HL-60 (cell line): ENCODE data around the gene TBC1D17.

Experiments
- DNase-seq, 2 experiments: peaks; one replicate each; pipeline ENCODE4 v3.0.0-alpha.2; 2010 to 2020; ENCODE audit warnings: low read depth in 1 of 2, low spot score in 1 of 2
- H3K27ac ChIP-seq: fragments of 250-450 bp; sonication (Bioruptor Pico); replicated peaks from 2 replicates; pipeline ENCODE4 v1.5.1; 2020; ENCODE audit warnings: mild to moderate bottlenecking, moderate library complexity
- H3K27me3 ChIP-seq: fragments of 250-450 bp; sonication (Bioruptor Pico); 2 replicates; pipeline ENCODE4 v1.5.1; 2021; ENCODE audit warnings: mild to moderate bottlenecking, moderate library complexity; ENCODE audit not compliant: insufficient read depth, poor library complexity, severe bottlenecking
- H3K4me3 ChIP-seq: replicated peaks from 2 replicates; pipeline ENCODE4 v1.5.1; 2011; ENCODE audit warnings: mild to moderate bottlenecking, control low read depth, low read length; ENCODE audit not compliant: insufficient read depth
- GABPA ChIP-seq: IDR thresholded peaks from 2 replicates; pipeline ENCODE4 v1.6.1; 2012; ENCODE audit warnings: low read depth
- POLR2AphosphoS5 ChIP-seq: IDR thresholded peaks from 2 replicates; pipeline ENCODE4 v1.6.1; 2012; ENCODE audit warnings: low read depth
- SPI1 ChIP-seq: IDR thresholded peaks from 2 replicates; pipeline ENCODE4 v1.6.1; 2012; ENCODE audit warnings: low read depth, mild to moderate bottlenecking, borderline replicate concordance
- TF ChIP-seq, protein P1 (sequence below): IDR thresholded peaks from 2 replicates; pipeline ENCODE4 v1.6.1; 2012; ENCODE audit warnings: low read depth; ENCODE audit not compliant: insufficient replicate concordance
- TF ChIP-seq, protein P2 (sequence below): IDR thresholded peaks from one replicate; pipeline ENCODE4 v1.5.1; 2011; ENCODE audit warnings: low read length, control low read depth, inconsistent platforms; ENCODE audit not compliant: insufficient read depth

TBC1D17 gene

DNA sequence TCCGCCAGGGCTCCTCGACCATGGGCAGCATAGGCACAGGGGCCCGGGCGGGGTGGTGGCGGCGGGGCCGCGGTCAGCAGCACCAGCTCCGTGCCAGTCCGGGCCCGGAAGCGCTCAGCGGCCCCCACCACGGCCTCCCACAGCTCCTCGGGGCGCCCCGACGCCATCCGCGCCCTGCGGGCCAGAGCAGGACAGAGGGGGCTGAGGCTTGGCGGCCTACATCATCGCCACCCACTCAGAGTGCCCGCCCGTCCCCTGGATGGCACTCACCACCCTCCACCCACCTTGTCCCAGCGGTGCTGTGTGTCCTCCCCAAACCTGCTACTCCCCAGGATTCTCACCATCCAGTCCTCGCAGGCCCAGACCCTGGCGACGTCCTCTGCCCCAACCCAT, 4.4 kb upstream of the TBC1D17 start:
- TF ChIP-seq GABPA (no peak), POLR2AphosphoS5 (no peak), SPI1 (no peak)
- TF ChIP-seq, protein P1, sequence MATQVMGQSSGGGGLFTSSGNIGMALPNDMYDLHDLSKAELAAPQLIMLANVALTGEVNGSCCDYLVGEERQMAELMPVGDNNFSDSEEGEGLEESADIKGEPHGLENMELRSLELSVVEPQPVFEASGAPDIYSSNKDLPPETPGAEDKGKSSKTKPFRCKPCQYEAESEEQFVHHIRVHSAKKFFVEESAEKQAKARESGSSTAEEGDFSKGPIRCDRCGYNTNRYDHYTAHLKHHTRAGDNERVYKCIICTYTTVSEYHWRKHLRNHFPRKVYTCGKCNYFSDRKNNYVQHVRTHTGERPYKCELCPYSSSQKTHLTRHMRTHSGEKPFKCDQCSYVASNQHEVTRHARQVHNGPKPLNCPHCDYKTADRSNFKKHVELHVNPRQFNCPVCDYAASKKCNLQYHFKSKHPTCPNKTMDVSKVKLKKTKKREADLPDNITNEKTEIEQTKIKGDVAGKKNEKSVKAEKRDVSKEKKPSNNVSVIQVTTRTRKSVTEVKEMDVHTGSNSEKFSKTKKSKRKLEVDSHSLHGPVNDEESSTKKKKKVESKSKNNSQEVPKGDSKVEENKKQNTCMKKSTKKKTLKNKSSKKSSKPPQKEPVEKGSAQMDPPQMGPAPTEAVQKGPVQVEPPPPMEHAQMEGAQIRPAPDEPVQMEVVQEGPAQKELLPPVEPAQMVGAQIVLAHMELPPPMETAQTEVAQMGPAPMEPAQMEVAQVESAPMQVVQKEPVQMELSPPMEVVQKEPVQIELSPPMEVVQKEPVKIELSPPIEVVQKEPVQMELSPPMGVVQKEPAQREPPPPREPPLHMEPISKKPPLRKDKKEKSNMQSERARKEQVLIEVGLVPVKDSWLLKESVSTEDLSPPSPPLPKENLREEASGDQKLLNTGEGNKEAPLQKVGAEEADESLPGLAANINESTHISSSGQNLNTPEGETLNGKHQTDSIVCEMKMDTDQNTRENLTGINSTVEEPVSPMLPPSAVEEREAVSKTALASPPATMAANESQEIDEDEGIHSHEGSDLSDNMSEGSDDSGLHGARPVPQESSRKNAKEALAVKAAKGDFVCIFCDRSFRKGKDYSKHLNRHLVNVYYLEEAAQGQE, result no peak
- TF ChIP-seq, protein P2, sequence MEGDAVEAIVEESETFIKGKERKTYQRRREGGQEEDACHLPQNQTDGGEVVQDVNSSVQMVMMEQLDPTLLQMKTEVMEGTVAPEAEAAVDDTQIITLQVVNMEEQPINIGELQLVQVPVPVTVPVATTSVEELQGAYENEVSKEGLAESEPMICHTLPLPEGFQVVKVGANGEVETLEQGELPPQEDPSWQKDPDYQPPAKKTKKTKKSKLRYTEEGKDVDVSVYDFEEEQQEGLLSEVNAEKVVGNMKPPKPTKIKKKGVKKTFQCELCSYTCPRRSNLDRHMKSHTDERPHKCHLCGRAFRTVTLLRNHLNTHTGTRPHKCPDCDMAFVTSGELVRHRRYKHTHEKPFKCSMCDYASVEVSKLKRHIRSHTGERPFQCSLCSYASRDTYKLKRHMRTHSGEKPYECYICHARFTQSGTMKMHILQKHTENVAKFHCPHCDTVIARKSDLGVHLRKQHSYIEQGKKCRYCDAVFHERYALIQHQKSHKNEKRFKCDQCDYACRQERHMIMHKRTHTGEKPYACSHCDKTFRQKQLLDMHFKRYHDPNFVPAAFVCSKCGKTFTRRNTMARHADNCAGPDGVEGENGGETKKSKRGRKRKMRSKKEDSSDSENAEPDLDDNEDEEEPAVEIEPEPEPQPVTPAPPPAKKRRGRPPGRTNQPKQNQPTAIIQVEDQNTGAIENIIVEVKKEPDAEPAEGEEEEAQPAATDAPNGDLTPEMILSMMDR, result no peak
- no peak overlapping the region for H3K27ac ChIP-seq
- no peak for DNase-seq

DNA sequence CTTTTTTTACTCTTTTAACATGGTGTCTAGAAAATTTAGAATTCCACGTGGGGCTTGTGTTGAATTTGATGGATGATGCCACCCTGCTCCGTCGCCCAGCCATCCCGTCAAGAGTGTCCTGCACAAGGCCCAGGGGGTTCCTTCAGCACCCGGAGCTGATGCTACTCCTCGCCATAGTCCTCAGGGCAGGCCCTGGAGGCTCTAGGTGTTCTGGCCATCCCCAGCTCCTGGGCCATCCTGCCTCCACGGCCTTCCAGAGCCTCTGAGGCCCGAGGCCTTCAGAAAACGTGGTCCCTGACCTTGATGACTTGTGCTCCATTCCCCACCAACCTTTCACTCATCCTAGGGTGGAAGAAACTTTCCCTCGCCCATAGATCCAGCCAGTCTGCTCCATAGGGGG, 3.7 kb upstream of the TBC1D17 start:
- no peak overlapping the region for H3K4me3 ChIP-seq
- no peak for TF ChIP-seq GABPA
- no peak for TF ChIP-seq POLR2AphosphoS5
- TF ChIP-seq SPI1, result no peak
- TF ChIP-seq, protein P1, result no peak
- TF ChIP-seq, protein P2, result no peak
- H3K27ac ChIP-seq, result no peak overlapping the region
- H3K27me3 ChIP-seq, result no peaks in the 10 kb centered on the region
- no peak for DNase-seq

More for the DNA sequence above, 4.4 kb upstream of the TBC1D17 start:
- H3K27me3 ChIP-seq, result no peaks in the 10 kb centered on the region
- H3K4me3 ChIP-seq, result no peak overlapping the region

DNA sequence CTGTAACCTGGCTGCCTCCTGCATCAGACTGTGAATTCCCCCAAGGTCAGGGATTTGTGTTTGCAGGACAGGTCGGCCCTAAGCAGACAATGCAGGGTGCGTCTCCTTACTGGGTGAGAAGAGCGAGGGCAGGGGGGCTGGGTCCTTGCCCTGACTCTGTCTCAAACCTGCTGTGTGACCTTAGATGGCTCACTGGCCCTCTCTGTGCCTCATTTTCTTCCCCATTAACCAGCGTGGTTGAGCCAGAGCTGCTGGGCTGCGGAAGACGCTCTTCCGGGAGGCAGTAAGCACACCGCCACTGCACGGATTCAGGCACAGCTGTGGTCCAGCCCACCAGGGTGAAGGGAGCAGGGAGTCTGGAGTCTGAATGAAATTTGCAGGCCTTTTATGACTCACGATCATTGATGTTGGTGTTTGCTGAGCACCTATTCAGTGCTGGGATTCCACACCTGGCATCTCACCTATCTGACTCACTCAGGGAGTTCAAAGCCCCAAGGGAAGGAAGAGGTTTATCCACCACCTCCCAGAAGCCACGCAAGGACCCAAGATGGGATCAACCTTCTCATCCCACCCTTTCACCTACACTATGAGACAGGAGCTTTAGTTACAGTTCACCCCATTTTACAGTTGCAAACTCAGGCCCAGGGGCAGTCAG, 2.9 kb upstream of the TBC1D17 start:
- no peak for TF ChIP-seq GABPA
- no peak for TF ChIP-seq SPI1
- no peak overlapping the region for H3K27ac ChIP-seq
- no peaks in the 10 kb centered on the region for H3K27me3 ChIP-seq
- DNase-seq, result no peak
- no peak overlapping the region for H3K4me3 ChIP-seq

DNA sequence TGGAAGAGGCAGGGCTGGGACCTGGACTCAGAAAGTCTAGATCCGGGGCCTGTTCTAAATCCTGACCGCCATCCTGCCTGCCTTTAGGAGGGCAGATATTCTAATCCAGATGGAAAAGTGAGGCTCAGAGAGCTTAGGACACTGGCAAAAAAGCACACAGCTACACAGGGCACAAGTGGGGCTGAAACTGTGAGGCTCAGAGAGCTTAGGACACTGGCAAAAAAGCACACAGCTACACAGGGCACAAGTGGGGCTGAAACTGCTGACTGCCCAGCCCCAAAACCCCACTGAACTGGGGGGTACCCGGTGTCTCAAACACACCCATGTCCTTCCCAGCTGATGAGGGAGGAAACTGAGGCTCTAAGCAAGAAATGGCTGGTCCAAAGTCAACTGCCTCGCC, 2.3 kb upstream of the TBC1D17 start:
- no peak for DNase-seq
- H3K4me3 ChIP-seq, result peak overlapping the region; percentile 87
- H3K27me3 ChIP-seq, result no peaks in the 10 kb centered on the region
- TF ChIP-seq, protein P1, result no peak
- TF ChIP-seq, protein P2, result no peak
- TF ChIP-seq GABPA (no peak), POLR2AphosphoS5 (no peak), SPI1 (no peak)
- peak overlapping the region; percentile 95 for H3K27ac ChIP-seq
